NCI-H2196 (cell line): Measurements from ENCODE around the gene RIMBP2.
"Not testable (repeated sequence)": the region's sequence is repeated elsewhere in the genome, so short reads cannot be mapped to it uniquely, and the experiment has no call there.

Experiments
- DNase-seq: peaks from one replicate; lab custom pipeline; 2025; ENCODE audit not compliant: unreplicated experiment; lab: John Stamatoyannopoulos, UW

The RIMBP2 gene

DNA sequence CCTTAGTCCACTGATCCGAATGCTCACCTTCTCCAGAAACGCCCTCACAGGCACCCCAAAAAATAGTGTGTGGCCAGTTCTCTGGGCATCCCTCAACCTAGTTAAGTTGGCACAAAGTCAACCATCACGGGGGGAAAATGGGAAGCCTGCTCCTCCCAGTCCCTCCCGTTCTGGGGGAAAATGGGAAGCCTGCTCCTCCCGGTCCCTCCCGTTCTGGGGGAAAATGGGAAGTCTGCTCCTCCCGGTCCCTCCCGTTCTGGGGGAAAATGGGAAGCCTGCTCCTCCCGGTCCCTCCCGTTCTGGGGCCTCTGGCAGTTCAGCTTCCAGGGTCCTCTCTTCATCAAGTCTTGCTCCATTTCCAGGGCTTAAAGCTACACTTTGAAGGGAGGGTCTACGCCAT lies 106.1 kb downstream of the RIMBP2 start:
- no peak for DNase-seq

DNA sequence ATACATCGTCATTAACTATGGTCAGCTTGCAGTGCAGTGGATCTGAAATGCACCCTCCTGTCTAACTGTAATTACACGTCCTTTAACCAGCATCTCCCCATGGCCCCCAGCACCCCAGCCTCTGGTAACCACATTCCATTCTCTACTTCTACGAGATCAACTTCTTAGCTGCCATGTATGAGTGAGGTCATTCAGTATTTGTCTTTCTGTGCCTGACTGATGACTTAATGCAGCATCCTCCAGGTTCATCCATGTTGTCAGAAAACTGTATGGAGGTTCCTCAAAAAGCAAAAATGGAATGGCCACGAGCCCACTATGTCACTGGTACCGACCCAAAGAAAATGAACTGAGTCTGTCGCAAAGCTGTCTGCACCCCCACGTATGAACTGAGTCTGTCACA lies 107.3 kb downstream of the RIMBP2 start:
- no peak for DNase-seq

DNA sequence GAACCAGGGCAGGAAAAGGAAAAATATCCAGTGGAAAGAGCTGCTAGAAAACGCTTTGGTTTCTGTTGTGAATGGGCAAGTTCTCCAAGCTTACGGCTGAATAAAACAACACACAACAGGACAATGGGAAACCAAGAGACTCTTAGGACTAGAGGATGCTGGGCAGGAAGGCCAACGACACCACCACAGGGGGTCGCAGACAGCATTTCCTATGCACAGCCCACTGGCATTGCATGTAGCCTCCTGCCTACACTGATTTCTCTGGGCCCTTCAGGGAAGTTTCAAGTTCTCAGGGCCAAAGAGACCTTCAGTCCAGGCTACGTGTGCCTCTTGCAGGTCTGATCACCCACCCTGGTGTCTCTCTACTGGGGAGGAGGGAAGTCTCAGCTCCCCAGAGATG lies 108.0 kb downstream of the RIMBP2 start:
- DNase-seq: no peak

DNA sequence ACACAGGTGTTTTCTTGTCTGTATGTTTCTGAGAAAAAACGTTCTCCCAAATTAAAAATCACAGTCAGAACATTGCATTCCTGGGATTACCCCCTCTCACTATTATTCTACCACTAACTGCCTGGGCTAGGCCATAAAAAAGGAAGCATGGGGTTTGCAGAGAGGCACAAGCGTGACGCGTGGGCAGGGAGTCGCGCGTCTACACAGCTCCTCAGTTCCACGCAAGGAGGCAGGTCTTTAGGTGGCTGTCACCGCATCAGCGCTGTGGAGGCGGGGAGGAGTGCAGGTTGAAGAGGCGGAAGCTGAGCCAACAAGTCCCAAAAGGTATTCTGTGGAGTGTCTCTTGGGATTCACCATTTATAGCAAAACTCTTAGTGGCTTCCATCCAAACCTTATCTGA lies 109.9 kb downstream of the RIMBP2 start:
- no peak for DNase-seq

DNA sequence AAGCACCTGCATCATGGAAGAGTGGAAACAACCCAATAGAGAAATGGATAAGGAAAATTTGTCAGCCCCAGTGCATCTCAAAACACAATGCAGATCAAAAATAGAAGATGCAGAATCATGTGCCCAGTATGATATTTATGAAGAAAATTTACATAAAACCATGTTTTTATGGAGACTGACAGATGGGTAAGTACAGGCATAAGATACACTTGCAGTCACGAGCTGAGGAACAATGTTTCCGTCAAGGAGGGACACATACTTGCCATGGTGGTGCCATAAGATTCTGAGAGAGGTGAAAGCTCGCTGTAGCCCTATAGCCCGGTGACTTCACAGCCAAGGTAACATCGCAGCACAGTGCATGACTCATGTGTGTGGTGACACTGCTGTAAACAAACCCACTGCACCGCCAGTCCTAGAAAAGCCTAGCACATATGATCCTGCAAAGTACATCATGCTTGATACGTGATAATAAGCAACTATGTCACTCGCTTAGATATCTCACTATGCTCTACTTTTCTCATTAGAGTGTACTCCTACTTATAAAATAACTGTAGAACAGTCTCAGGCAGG lies 112.6 kb downstream of the RIMBP2 start:
- no peak for DNase-seq

DNA sequence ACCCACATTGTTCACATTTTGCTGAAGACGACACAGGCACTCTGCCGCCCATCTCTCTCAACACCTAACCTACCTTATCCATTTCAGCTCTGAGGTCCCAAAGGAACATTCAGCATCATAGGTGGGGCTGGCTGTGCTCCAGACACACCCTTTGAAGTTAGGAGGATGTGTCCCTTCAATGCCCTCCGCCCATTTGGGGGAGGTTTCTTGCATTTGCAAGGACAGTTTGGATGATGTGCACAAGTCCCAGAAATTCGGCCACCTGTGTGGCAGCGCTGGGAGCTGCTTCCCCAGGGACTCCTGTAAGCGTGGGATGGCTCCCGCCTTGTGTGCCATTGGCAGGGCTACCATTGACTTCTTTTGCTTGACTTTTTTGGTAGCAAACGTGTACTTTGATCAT lies 113.8 kb downstream of the RIMBP2 start:
- DNase-seq: no peak

DNA sequence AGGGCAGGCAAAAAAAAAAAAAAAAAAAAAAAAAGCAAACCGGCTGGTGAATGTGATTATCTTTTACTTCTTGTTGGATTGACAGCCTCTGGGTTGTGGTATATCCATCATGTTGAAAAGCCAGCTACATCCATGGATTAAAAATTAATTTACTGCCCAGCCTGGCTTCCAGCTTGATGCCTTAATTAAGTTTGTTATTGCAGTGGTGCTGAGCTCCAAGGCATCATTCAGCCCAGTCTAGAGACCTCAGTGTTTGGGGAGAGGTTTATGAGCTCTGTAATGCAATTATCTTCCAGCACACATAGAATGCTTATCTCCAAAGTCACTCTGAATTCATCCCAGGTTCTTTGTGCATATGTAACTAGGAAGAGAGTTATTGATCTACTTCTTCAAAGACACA lies 114.8 kb downstream of the RIMBP2 start:
- DNase-seq: no peak

DNA sequence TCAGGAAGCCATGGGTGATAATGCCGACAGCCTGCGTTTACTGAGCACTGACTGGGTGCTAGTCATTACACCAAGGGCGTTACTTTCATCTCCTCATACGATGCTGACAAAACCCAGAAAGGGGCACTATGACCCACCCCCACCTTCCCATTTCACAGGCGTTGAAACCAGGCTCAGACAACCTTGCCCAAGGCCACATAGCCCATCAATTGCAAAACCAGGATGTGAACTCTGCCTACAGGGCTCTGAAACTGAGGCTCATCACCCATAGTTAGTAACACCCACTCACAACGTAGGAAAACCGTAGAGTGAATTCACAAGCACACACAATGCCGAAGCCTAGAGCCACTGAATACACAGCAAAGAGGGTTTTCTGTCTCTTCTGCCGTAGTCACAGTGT lies 119.9 kb downstream of the RIMBP2 start:
- no peak for DNase-seq

DNA sequence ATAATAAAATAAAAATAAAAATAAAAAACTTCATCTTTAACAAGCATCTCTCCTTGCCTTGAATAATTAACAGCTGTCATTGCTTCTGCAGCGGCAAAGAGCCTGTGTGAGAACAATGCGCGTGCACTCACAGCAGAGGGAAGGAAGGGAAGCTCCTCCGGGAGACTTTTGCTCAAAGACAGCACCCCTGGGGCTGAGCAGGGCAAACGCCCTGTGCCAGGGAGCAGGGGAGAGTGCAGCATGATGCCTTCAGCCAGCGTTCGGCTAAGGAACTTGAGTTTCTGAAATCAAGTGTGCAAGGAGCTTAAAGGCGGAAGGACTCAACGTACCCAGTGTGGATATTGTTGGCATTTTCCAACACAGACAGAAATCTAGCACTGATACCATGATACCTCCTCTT lies 120.5 kb downstream of the RIMBP2 start:
- no peak for DNase-seq

DNA sequence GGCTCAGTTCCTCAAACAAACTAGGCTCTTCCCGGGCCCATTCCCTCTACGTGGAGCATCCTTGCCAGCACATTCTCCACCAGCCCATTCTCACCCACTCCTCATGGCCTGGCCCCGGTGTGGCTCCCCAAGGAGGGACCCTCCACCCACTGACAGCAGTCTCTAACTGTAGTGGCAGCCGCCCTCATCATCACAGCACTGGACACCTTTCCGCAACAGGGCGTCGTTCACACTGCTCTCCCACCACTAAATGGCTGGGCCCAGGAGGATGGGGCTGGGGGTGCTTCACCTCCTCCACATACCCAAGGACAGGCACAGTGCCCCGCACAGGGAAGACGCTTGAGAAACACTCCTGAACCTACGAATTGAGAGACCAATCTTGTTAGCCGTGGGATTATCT lies 123.0 kb downstream of the RIMBP2 start:
- no peak for DNase-seq

DNA sequence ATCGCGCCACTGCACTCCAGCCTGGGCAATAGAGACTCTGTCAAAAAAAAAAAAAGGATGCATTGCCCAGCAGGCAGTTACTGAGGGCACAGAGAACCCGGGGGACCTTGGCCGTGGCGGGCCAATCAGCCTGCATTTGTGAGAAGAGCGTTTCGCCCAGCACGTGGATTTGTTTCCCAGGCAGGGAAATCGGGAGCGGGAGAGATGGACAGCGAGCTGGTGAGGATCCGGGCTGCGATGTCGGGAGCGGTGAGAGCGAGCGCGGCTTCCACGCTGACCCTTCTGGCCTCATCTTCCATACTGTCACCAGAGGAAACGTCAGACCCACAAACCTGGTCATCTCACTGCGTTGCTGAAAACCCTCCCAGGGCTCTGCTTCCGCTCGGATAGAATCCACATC lies 123.5 kb downstream of the RIMBP2 start:
- DNase-seq: no peak

DNA sequence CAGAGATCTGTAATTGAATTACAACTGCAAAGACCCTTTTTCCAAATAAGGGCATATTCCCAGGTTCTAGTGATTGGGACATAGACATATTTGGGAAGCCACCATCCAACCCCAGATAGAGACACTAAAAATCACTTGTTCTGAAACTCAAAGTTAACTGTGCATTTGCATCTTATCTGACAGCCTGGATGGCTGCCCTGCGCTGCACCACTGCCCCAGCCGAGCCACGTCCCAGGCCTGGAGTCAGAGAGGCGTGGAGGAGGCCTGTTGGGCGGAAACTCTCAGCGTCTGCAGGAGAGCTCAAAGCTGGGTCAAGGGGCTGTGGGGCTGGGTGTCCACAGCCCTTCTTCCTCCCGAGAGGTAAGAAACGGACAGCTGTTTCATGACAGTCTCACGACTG lies 124.4 kb downstream of the RIMBP2 start:
- DNase-seq: no peak

DNA sequence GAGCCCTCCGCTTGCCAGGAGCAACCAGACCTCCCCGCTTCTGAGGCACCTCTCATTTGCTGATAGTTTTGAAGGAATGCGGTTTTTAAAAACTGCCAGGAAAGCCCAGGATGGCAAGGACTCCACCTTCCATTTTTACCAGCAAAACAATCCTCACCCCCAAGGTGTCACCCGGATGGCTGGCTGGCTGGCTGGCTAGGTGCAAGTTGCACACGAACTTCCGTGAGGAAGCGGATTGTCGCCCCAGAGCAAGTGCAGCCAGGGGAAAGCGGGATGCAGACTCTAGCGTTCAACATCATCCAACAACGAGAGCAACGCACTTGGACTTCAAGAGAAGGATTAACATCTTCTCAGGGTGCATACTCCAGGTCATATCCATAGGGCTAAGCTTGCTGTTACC lies 125.4 kb downstream of the RIMBP2 start:
- DNase-seq: no peak

DNA sequence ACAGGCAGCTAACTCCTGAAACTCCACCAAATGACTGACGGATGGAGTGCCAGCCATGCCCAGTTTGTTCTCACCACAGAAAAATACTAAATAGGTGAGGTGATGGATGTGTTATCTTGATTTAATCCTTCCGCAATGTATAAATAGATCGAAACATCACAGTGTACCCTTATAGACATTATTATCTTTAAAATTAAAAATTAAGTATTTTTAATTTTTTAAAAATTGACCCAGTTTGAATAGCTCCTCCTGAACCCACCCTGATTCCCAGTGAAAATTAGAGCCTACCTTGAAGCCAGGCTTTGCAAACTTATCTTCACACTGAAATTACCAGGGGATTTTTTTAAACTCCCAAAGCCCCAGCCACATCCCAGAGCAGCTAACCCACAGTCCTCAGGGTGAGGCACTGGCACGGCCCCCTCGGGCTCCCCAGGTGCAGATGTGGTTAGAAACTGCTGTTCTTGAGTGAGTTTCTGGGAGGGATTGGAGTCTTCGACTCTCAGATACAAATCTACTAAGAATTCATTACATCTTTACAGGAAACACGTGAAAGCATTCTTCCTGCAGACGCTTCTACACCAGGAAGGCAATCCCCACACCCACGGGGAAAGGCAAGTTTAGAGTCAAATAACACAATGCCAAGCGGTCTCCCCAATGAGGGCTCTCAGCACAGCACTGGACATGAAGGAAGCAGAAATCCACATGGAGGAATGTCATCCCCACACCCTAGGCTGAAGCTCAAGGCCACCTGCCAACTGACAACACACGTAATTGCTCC lies 126.4 kb downstream of the RIMBP2 start:
- no peak for DNase-seq

DNA sequence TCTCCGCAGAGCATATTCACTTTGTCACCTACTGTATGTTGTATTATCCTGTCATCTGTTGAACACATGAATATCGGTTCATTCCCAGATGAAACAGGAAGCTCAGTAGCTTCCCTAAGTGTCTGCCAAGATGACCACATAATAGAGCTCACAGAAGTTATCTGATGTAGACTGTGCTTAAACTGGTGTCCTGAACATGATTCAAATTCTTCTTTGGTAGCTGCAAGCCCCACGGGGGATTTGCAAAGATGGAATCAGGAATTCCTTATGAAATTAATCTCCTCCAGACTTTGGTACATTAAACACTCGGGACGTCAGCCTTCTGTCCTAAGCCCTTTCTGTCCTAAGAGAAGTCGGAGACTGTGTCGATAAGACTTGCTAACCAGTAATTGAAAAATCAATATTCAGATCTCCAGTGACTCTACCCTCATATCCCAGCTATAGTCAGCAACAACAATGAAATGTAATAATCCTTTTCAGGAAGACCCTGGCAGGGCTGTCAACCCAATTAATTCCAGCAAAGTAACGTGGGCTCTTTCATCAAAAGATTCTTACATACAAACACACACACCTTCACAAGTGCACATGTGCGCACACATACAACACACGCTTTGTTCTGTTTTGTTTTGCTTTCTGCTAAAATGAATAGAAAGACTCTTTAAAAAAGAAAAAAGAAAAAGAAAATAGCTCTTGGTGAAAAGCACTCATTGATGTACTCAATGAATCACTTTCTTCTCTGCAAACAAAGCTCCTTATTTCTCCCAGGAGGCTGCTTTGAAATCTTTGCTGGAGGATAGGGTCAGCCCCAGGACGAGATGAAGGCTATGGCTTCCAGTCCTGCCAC lies 127.2 kb downstream of the RIMBP2 start:
- no peak for DNase-seq

DNA sequence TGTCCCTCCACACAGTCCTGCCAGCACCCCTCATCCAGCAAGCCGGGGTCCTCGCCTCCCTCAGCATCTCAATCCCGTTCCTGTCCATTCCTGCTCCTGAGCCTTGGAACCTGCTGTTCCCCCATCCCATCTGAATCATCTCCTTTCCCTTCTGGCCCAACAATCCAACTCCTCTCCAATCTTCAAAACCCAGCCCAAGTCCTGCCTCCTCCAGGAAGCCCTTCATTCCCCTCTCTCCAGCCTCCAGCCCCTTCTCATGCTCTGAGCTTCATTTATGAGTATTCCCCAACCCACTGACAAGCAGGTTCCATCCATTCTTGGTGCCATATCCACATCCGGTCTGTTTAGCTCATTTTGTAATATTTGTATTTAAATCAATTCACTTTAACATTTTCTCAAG lies 128.1 kb downstream of the RIMBP2 start:
- no peak for DNase-seq

DNA sequence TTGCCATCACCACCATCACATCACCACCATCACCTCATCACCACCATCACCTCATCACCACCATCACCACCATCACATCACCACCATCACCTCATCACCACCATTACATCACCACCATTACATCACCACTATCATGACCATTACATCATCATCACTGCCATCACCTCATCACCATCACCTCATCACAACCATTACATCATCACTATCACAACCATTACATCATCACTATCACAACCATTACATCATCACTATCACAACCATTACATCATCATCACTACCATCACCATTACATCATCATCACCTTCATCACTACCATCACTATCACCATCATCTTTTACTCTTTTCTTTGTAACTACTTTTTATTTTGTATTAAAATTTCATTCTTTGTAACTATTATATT lies 131.6 kb downstream of the RIMBP2 start:
- DNase-seq: not testable (repeated sequence)

DNA sequence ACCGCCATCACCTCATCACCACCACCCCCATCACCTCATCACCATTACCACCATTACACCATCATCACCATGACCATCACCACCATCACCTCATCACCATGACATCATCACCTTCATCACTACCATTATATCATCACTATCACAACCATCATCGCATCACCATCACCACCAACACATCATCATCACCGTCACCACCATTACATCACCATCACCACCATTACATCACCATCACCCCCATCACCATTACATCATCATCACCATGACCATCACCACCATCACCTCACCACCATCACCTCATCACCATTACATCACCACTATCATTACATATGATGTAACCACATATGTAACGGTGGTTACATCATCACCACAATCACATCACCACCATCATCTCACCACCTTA lies 132.3 kb downstream of the RIMBP2 start:
- DNase-seq: no peak

DNA sequence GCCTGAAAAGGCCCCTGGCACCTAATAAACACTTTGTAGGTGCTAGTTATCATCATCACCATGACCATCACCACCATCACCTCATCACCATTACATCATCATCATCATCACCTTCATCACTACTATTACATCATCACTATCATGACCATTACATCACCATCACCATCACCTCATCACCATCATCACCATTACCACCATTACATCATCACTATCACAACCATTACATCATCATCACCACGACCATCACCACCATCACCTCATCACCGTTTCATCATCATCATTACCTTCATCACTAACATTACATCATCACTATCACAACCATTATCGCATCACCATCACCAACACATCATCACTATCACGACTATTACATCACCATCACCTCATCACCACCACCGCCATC lies 132.8 kb downstream of the RIMBP2 start:
- no peak for DNase-seq

DNA sequence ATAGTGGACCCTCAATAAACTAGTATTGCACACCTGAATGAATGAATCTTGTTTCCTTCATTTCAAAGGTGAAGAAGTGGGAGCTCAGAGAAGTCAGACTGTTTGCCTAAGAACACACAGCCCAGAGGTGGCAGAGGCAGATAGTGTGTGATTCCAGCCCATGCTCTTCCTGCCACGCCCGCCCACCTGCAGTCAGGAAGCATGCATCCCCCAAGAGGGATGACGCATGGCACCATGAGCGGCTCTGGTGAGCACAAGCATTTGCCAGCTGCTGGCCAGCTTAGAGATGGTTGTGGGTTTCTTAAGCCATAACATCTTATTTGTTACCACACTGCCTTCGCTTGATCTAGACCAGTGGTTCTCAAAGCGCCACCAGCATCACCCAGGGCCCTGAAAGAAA lies 133.8 kb downstream of the RIMBP2 start:
- DNase-seq: no peak

DNA sequence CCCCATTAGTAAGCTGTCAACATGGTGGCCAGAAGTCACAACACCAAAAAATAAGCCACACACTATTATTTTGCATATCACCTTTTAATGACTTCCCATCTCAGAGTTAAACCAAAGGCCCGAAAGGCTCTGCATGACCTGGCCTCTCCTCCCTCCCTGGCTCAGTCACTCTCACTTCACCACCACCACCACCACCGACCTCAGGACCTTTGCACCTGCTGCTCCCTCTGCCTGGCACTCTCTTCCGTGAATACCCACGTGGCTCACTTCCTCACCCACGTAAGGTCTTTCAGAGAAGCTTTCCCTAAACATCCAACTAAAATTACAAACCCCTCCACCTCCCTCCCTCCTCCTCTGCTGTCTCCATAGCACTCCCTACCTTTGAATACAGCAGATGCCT lies 134.3 kb downstream of the RIMBP2 start:
- no peak for DNase-seq

DNA sequence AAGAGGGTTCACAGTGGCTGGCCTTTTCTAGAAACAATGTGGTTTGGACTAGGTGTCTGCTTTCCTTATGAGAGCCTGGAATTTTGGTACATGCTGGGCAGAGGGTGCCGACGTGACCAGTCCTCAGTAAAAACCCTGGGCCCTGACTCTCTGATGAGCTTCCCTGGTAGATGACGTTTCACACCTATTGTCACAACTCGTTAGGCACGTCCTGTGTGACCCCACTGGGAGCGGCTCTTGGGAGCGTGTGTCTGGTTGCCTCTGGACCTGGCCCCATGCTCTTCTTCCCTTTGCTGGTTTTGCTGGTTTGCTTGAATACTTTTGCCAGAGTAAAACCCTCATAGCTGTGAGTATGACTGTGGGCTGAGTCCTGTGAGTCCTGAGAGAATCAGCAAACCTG lies 136.9 kb downstream of the RIMBP2 start:
- DNase-seq: no peak
